Activated CD4-positive, alpha-beta T cell treated with anti-CD3 and anti-CD28 coated beads, Interleukin-2, amount 50 U/mL, for 48 hours (primary cell): ENCODE measurements around the gene DNAH14.
"Not testable (repeated sequence)": the region's sequence is repeated elsewhere in the genome, so short reads cannot be mapped to it uniquely, and the experiment has no call there.

ENCODE experiments used
- DNase-seq, 2 experiments: peaks; one replicate each; pipeline ENCODE4 v3.0.0-alpha.2; 2020

DNAH14 gene

GRCh38 chr1:225360119-225360518 is 430.6 kb downstream of the DNAH14 start:
- no peak for DNase-seq

- DNase-seq = no peak
These were observed 431.7 kb downstream of the DNAH14 start for GRCh38 chr1:225361176-225361575.

DNA sequence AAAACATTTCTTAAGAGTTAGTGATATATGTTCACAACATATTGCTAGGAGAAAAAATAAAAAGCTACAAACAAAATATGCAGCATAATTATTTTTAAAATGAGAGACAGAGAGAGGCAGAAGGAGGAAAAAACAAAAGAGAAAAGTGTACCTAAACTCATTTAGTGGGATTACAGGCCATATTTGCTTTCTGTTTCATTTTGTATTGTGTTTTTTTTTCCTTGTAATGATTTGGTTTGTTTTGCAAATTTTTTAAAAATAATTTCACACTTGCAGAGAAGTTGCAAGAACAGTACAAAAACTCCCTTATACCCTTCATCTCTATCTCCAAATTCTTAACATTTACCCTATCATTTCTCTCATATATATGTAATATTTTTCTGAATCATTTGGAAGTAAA is 433.3 kb downstream of the DNAH14 start:
- no peak for DNase-seq

DNA sequence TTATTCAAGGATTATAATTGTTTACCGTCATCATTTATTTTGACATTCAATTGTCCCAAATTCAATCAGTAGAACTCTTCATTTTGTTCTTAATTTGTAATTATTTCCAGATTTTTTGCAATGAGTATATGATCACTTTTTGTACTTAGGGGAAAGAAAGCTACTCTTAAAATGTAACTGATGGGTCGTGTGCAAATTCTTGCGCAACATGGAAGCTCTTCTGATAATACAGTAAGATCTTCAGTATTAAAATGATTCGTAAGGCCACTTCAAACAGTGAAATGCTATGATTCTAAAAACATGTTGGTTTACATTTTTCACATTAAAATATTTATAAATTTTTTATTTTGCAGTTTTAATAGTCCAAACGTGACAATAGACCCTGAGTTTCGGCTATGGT is 435.0 kb downstream of the DNAH14 start:
- DNase-seq = no peak

DNA sequence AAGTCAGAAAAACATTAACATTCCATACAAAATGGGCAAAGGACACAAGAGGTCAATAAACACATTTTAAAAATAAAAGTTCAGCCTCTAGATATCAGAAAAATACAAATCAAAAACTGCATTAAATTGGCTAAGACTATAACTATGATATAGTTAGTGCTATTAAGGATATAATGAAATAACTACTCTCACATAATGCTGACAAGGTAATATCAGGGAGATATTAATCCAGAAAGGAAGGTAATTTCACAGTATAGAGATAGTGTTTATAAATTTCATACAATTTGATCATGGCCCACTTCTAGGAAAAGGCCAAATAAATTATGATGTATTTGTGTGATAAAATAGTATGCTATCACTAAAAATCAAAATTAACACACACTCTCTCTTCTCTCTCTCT is 436.5 kb downstream of the DNAH14 start:
- DNase-seq = no peak

- no peak for DNase-seq
These were observed 437.1 kb downstream of the DNAH14 start for GRCh38 chr1:225366552-225366951.

DNA sequence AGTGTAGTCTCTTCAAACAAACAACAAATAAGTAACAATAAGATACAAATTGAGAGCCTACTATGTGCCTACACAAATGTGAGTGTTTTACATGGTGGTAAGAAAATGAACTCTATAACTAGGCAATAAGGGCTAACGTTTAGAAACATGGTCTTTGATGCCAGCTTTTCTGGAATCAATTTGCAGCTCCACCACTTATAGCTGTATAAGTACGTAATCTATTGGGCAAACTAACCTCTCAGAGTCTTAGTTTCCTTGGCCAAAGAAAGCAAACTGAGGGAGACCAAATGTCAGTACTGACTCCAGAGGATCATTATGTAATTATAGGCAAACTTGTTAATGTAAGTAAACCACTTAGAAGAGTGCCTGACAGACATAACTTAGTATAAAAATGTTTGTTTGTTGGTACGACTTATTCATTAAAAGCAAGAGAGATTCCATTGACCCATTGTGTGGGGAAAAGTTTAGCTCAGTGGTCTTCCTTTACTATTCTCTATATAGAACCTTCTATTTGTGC is 438.6 kb downstream of the DNAH14 start:
- DNase-seq = no peak

DNA sequence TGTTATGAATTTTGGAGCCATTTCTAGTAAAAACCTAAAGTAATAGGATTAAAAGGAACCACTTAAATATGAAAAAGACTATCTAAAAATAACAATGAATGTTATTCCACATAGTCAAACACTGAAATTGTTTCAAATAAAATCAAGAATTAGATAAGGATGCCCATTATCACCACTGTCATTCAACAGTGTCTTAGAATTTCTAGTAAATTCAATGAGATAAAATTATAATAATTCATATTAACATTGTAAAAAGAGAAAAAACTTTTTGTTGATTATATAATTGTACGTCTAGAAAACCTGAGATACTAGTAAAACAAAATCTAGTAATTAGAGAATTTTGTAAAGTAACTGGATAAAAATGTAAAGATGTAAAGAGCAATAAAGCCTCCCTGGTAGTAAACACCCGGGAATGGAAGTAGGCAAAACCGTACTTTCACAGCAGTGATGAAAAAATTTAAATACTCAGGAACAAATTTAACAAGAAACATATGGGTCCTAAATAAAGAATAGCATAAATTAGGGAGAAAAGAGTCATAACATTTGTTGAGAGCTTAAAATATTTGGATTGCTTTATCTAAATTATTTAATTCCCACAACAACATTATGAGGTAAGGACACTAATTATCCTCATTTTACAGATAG is 442.0 kb downstream of the DNAH14 start:
- DNase-seq = no peak

DNA sequence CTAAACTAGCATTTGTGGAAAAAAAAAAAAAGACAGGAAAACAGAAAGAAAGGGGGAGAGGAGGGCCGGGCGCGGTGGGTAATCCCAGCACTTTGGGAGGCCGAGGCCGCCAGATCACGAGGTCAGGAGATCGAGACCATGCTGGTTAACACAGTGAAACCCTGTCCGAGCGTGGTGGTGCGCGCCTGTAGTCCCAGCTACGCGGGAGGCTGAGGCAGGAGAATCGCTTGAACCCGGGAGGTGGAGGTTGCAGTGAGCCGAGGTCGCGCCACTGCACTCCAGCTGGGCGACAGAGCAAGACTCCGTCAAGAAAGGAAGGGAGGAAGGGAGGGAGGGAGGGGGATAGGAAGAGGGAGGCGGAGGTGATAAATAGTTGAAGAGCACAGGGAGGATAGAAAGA is 443.7 kb downstream of the DNAH14 start:
- no peak for DNase-seq

- DNase-seq = no peak
These were observed 445.5 kb downstream of the DNAH14 start for GRCh38 chr1:225374996-225375395.

GRCh38 chr1:225378880-225379279 is 449.4 kb downstream of the DNAH14 start:
- DNase-seq = no peak

- no peak for DNase-seq
These were observed 451.2 kb downstream of the DNAH14 start for GRCh38 chr1:225380691-225381090.

- not testable (repeated sequence) for DNase-seq
These were observed 457.4 kb downstream of the DNAH14 start for GRCh38 chr1:225386860-225387259.

GRCh38 chr1:225388372-225388771 is 458.9 kb downstream of the DNAH14 start:
- DNase-seq = no peak

DNA sequence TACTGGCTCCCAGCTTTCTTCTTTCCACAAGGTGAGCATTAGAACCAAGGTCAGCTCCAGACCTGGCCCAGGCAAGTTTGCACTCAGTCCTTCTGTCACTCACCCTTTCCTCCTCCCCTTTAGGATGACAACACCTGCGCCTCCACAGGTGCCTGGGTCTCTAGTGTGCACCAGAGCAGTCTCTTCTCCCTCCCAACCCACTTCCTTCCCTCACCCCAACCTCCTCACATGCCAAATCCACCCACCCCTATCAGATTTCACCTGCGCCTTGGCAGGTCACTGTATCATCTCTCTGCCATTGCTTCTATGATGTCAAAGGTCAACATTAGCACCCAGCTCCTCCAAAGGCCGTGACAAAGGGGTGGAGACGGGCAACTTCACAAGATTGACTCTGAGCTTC is 460.4 kb downstream of the DNAH14 start:
- DNase-seq = no peak

DNA sequence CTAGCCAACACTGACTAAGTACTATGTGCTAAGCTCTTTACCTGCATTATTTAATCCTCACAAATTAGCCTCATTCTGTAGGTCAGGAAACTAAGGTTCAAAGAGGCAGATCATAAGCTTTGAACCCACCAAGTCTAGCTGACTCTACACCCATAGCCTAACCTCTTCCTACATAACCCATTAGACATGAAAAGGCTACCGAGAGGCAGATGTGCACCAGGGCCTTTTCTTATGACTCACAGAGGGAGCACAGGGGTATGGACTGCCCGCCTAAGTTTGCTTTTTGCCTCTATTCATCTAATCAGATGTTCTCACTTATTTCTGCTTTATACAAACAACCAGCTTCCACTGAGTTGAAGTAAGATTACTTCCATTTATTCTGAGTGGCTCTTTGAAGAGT is 466.9 kb downstream of the DNAH14 start:
- DNase-seq = no peak

- no peak for DNase-seq
These were observed 471.5 kb downstream of the DNAH14 start for GRCh38 chr1:225400968-225401367.

DNA sequence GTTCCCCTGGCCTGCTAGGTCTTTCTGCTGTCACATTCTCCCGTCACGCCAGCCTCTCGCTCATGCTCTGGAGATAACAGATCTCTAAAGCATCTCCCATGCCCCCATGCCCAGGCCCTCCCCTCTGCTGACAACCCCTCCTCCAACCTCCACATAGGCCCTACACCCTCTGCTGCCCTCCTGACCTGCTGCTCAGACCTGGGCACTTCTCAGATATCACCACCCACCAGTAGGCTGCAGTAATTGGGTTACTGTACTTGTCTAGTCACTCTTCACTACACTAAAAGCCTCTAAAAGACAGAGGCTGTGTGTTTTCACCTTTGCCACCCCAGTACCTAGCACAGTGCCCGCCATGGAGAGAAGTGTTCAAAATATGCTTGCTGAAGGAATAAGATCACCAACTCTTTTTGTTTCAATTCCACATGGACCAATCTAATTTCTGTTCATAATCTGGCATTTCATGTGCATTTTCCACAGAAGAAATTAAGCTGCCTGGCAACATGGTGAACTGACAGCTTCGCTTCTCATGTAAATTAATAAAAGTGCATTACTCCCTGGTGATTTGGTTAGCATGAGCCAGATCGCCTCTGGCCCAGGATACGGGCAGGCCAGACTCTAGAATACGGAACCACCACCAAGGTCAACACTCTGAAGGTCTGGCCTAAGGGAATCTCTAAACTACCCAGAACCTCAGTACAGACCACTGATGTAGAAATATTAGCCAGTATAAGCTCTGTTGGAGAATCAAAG is 477.7 kb downstream of the DNAH14 start:
- no peak for DNase-seq

DNA sequence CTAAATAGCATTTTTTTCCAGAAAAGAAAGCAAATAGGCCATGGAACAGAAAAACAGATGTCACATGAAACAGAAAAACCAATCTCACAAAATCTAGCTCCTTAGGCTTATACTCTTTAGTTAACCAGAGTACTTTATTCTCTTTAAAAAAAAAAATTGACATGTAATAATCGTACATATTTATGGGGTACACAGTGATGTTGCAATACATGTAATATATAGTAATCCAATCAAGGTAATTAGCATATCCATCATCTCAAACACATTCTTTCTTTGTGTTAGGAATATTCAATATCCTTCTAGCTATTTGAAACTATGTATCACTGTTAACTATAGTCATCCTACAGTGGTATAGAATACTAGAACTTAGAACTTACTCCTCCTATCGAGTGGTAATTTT is 478.3 kb downstream of the DNAH14 start:
- no peak for DNase-seq

DNA sequence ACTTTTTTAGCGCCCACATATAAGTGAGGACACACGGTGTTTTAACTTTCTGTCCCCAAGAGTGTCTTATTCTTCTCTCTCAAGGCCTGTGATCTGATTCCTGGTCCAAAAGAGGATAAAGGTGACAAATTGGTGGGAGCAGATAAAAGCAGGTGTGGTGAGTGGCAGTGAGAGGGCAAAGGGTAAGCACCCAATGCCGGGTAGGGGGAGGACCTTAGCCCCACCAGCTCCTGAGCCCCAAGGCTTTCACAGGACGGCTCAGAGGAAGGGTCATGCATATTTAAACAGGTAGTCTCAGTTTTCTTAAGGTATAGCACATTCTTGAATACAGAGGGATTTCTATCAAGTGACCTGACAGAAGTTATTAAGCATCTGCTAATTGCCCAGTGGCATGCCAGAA is 478.8 kb downstream of the DNAH14 start:
- no peak for DNase-seq

DNA sequence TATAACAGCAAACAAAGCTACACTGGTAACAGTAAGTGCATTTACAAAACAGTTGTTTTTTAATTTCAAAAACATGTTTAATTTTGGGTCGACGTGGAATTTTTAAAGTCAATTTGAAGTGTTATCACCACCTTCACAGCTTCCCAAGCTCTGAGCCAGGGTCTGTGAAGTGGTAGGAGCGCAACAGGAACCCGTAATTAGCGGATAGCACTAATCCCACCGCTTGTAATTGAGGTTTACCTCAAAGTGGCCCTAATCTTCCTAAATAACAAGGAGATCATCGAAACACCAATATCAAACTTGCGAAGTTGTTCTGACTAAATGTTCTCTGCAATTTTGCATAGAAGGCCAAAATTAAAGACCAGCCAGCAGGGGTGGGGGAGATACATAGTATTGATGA is 479.6 kb downstream of the DNAH14 start:
- DNase-seq = no peak

DNA sequence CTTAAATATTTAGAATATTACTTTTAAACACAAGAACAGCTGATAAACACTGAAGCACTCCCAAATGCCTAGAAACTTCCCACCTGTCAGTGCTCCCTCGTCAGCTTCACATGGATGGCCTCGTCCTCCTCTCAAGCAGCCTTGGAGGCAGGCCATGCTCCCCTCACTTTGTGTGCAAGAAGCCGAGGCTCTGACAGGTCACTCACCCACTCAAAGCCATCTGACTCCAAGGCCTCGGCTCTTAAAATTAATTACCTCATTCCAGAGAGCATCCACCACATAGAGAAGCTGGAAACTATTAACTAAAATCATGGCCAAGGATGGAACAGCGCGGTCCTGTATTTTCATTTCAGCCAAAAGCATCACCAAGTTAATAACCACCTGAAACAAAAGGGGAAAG is 480.6 kb downstream of the DNAH14 start:
- no peak for DNase-seq

- no peak for DNase-seq
These were observed 482.8 kb downstream of the DNAH14 start for GRCh38 chr1:225412321-225412720.

DNA sequence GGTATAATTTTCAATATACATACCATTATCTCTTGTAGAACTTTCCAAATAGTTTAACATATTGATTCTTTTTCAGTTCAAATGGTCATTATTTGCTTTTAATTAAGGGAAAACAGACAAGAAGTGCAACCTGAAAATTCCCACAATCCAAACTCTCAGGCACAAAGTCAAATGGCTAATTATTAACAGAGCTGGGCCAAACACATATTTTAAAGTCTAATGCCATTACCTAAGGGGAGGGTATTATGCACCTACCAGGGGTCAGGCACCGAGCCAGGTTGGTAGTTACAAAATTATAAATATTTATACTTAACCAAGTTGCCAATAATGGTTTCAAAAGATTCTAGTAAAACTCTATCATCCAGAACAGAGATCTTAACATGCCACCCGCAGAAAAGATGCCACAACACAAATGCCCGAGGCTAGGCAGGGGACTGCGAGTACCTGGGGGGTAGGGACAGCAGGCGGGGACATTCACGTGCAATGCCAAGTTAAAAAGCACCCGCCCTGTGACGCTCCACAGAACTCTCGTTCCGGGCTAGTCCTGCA is 483.4 kb downstream of the DNAH14 start:
- DNase-seq = no peak
